ENCODE data around the gene SEC23B. TPM values are rescaled to one million over a fixed set of nuclear protein-coding genes. Genes with fewer than 3 reads are reported as not detected.

The SEC23B gene
- total and polyA plus RNA-seq, 2 of the 13 experiments (the other 11 are each of a cell fraction or from before 2014, with no cell fraction given) = 114 to 120 TPM

DNA sequence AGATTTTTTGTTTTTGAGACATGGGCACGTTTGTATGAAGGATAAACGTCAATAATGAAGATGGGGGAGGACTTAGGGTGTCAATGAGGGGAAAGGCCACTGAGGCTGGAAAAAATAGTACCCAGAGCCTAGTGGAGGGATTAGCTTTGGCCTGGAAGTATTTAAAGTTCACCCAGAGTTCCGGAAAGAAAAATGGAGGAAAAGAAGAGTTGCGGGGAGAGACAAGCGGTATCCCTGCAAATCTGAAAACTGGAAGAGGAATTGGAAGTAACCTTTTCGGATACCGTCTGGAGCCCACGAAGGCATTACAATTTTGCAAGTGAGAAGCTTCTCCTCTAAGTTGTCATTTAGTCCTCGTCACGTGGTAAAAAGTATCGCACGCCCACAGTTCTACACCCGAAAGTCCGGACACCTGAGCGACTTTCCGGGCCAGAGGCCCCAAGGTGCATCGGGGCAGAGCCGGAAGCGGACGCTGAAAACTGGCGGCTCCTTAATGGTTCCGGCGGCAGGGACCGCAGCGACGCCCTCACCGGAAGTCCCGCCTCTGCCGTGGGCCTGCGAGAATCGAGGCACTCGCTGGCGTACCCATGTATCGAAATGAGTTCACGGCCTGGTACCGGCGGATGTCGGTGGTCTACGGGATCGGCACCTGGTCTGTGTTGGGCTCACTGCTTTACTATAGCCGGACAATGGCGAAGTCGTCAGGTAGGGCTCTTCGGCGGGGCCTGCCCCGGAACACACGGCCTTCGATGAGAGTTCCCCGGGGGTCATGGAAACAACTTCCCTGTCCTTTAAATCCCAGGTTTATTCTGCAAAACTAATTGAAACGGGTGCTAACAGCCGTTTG is 59.4 kb downstream of the SEC23B start, which contains the start of gene SMIM26 (continued):
- TF ChIP-seq ZNF160 (CRISPR knock-in tag; IDR thresholded peaks at IDR 0.05) (peak; percentile 87; the same call in 1 of the 2 replicates), ZNF709 (CRISPR knock-in tag; IDR thresholded peaks at IDR 0.05) (peak; percentile 91), ZFP41 (CRISPR knock-in tag; IDR thresholded peaks at IDR 0.05; ENCODE audit: borderline replicate concordance) (0 out of 2 replicates have a peak, but pooled peaks have one; percentile 93), ADNP (CRISPR knock-in tag; IDR thresholded peaks at IDR 0.05) (no peak), SMC3 (IDR thresholded peaks at IDR 0.05; ENCODE audit: low read length) (peak; percentile 6; the same call in 1 of the 2 replicates), SIX1 (CRISPR knock-in tag; IDR thresholded peaks at IDR 0.05; ENCODE audit: borderline replicate concordance) (peak; percentile 14; the same call in 1 of the 2 replicates), ZNF720 (CRISPR knock-in tag; IDR thresholded peaks at IDR 0.05) (no peak), NFE2L2 (IDR thresholded peaks at IDR 0.05; ENCODE audit: low read length) (0 out of 2 replicates have a peak, but pooled peaks have one; percentile 1), FOXJ3 (CRISPR knock-in tag; IDR thresholded peaks at IDR 0.05; ENCODE audit: borderline replicate concordance) (peak; percentile 88), HMGA1 (CRISPR knock-in tag; conservative IDR thresholded peaks at IDR 0.05) (no peak), ZNF607 (CRISPR knock-in tag; IDR thresholded peaks at IDR 0.05; ENCODE audit: borderline replicate concordance) (no peak; the same call in 1 of the 2 replicates), SMYD3 (CRISPR knock-in tag; IDR thresholded peaks at IDR 0.05) (peak; percentile 68; the same call in 1 of the 2 replicates), POLR2AphosphoS5 (IDR thresholded peaks at IDR 0.05; ENCODE audit: low read depth, low read length) (peak; percentile 95)
- TF ChIP-seq, protein P1, sequence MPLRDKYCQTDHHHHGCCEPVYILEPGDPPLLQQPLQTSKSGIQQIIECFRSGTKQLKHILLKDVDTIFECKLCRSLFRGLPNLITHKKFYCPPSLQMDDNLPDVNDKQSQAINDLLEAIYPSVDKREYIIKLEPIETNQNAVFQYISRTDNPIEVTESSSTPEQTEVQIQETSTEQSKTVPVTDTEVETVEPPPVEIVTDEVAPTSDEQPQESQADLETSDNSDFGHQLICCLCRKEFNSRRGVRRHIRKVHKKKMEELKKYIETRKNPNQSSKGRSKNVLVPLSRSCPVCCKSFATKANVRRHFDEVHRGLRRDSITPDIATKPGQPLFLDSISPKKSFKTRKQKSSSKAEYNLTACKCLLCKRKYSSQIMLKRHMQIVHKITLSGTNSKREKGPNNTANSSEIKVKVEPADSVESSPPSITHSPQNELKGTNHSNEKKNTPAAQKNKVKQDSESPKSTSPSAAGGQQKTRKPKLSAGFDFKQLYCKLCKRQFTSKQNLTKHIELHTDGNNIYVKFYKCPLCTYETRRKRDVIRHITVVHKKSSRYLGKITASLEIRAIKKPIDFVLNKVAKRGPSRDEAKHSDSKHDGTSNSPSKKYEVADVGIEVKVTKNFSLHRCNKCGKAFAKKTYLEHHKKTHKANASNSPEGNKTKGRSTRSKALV (CRISPR knock-in tag; IDR thresholded peaks at IDR 0.05) = no peak
- TF ChIP-seq, protein P2, sequence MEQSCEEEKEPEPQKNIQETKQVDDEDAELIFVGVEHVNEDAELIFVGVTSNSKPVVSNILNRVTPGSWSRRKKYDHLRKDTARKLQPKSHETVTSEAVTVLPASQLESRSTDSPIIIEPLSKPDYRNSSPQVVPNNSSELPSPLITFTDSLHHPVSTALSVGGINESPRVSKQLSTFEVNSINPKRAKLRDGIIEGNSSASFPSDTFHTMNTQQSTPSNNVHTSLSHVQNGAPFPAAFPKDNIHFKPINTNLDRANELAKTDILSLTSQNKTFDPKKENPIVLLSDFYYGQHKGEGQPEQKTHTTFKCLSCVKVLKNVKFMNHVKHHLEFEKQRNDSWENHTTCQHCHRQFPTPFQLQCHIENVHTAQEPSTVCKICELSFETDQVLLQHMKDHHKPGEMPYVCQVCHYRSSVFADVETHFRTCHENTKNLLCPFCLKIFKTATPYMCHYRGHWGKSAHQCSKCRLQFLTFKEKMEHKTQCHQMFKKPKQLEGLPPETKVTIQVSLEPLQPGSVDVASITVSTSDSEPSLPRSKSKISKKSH (CRISPR knock-in tag; IDR thresholded peaks at IDR 0.05; ENCODE audit: borderline replicate concordance) = peak; percentile 99
- TF ChIP-seq, protein P3, sequence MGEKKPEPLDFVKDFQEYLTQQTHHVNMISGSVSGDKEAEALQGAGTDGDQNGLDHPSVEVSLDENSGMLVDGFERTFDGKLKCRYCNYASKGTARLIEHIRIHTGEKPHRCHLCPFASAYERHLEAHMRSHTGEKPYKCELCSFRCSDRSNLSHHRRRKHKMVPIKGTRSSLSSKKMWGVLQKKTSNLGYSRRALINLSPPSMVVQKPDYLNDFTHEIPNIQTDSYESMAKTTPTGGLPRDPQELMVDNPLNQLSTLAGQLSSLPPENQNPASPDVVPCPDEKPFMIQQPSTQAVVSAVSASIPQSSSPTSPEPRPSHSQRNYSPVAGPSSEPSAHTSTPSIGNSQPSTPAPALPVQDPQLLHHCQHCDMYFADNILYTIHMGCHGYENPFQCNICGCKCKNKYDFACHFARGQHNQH (CRISPR knock-in tag; IDR thresholded peaks at IDR 0.05) = peak; percentile 93
- TF ChIP-seq, protein P4, sequence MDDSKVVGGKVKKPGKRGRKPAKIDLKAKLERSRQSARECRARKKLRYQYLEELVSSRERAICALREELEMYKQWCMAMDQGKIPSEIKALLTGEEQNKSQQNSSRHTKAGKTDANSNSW (CRISPR knock-in tag; IDR thresholded peaks at IDR 0.05; ENCODE audit: borderline replicate concordance) = peak; percentile 80; the same call in 1 of the 2 replicates
- TF ChIP-seq, protein P5, sequence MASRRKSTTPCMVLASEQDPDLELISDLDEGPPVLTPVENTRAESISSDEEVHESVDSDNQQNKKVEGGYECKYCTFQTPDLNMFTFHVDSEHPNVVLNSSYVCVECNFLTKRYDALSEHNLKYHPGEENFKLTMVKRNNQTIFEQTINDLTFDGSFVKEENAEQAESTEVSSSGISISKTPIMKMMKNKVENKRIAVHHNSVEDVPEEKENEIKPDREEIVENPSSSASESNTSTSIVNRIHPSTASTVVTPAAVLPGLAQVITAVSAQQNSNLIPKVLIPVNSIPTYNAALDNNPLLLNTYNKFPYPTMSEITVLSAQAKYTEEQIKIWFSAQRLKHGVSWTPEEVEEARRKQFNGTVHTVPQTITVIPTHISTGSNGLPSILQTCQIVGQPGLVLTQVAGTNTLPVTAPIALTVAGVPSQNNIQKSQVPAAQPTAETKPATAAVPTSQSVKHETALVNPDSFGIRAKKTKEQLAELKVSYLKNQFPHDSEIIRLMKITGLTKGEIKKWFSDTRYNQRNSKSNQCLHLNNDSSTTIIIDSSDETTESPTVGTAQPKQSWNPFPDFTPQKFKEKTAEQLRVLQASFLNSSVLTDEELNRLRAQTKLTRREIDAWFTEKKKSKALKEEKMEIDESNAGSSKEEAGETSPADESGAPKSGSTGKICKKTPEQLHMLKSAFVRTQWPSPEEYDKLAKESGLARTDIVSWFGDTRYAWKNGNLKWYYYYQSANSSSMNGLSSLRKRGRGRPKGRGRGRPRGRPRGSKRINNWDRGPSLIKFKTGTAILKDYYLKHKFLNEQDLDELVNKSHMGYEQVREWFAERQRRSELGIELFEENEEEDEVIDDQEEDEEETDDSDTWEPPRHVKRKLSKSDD (CRISPR knock-in tag; IDR thresholded peaks at IDR 0.05; ENCODE audit: low read depth) = peak; percentile 63
- TF ChIP-seq, protein P6, sequence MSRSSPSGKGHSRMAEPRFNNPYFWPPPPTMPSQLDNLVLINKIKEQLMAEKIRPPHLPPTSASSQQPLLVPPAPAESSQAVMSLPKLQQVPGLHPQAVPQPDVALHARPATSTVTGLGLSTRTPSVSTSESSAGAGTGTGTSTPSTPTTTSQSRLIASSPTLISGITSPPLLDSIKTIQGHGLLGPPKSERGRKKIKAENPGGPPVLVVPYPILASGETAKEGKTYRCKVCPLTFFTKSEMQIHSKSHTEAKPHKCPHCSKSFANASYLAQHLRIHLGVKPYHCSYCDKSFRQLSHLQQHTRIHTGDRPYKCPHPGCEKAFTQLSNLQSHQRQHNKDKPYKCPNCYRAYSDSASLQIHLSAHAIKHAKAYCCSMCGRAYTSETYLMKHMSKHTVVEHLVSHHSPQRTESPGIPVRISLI (CRISPR knock-in tag; IDR thresholded peaks at IDR 0.05; ENCODE audit: borderline replicate concordance) = peak; percentile 49; the same call in 1 of the 2 replicates
